Measurements from ENCODE around the gene LETMD1.

Gene LETMD1

GRCh38 chr12:51018956-51019355 is 29.2 kb upstream of the LETMD1 start:
- Mint-ChIP-seq H3K9me3 (no peaks in the 10 kb centered on the region), H3K27me3 (no peaks in the 10 kb centered on the region), H3K4me1 (peaks cover 11 to 39% of the 10 kb centered on the region in 2 donors), H3K4me3 (no peak overlapping the region), H3K27ac (no peak overlapping the region), H3K36me3 (peaks cover 0 to 2% of the 10 kb centered on the region in 2 donors)
- DNase-seq (no peak), ATAC-seq (replicated peaks) (no peak)

- H3K27ac Mint-ChIP-seq, result no peak overlapping the region
- no peak overlapping the region for H3K4me3 Mint-ChIP-seq
- H3K27me3 Mint-ChIP-seq, result no peaks in the 10 kb centered on the region
- no peak for DNase-seq
- H3K4me1 Mint-ChIP-seq, result peaks cover 21 to 48% of the 10 kb centered on the region in 2 donors
- H3K9me3 Mint-ChIP-seq, result no peaks in the 10 kb centered on the region
- ATAC-seq (replicated peaks), result no peak
- H3K36me3 Mint-ChIP-seq, result peaks cover 0 to 9% of the 10 kb centered on the region in 2 donors
Measured at GRCh38 chr12:51019927-51020326, 28.2 kb upstream of the LETMD1 start.

- H3K4me3 Mint-ChIP-seq, result peak overlapping the region in 1 of 2 donors; percentile 6
- ATAC-seq (replicated peaks) (no peak), DNase-seq (no peak)
- H3K36me3 Mint-ChIP-seq, result peaks cover 0 to 9% of the 10 kb centered on the region in 2 donors
- H3K27ac Mint-ChIP-seq, result no peak overlapping the region
- no peaks in the 10 kb centered on the region for H3K27me3 Mint-ChIP-seq
- H3K4me1 Mint-ChIP-seq, result peaks cover 23 to 55% of the 10 kb centered on the region in 2 donors
- no peaks in the 10 kb centered on the region for H3K9me3 Mint-ChIP-seq
Measured at GRCh38 chr12:51020448-51021182, 27.5 kb upstream of the LETMD1 start.

GRCh38 chr12:51021694-51022093 is 26.4 kb upstream of the LETMD1 start:
- H3K27me3 Mint-ChIP-seq, result no peaks in the 10 kb centered on the region
- peaks cover 28 to 56% of the 10 kb centered on the region in 2 donors for H3K4me1 Mint-ChIP-seq
- H3K36me3 Mint-ChIP-seq, result peaks cover 3 to 9% of the 10 kb centered on the region in 2 donors
- no peaks in the 10 kb centered on the region for H3K9me3 Mint-ChIP-seq
- peak overlapping the region; percentile 67 for H3K27ac Mint-ChIP-seq
- peak overlapping the region; percentile 30 to 55 for H3K4me3 Mint-ChIP-seq
- no peak for ATAC-seq (replicated peaks)
- DNase-seq, result no peak

GRCh38 chr12:51023625-51024382 is 24.3 kb upstream of the LETMD1 start:
- Mint-ChIP-seq H3K27ac (peak overlapping the region; percentile 98), H3K9me3 (no peaks in the 10 kb centered on the region), H3K27me3 (peaks cover 0 to 3% of the 10 kb centered on the region in 2 donors), H3K4me3 (peak overlapping the region; percentile 90 to 94), H3K36me3 (peaks cover 3 to 9% of the 10 kb centered on the region in 2 donors), H3K4me1 (peaks cover 31 to 51% of the 10 kb centered on the region in 2 donors)
- ATAC-seq (replicated peaks) (no peak), DNase-seq (no peak)

- Mint-ChIP-seq H3K27me3 (peaks cover 0 to 5% of the 10 kb centered on the region in 2 donors), H3K9me3 (no peaks in the 10 kb centered on the region), H3K4me1 (peaks cover 31 to 49% of the 10 kb centered on the region in 2 donors), H3K4me3 (peak overlapping the region; percentile 90 to 94), H3K27ac (peak overlapping the region; percentile 98), H3K36me3 (peaks cover 3 to 9% of the 10 kb centered on the region in 2 donors)
- no peak for ATAC-seq (replicated peaks)
- DNase-seq, result no peak
Measured at GRCh38 chr12:51025338-51025835, 22.7 kb upstream of the LETMD1 start.

GRCh38 chr12:51025836-51026638 is 22.1 kb upstream of the LETMD1 start, which contains the start of gene SLC11A2:
Gene SLC11A2 (minus strand): TSS chr12:51026384. CDS start chr12:51010728, 15,656 bp downstream.
- peaks cover 29 to 42% of the 10 kb centered on the region in 2 donors for H3K4me1 Mint-ChIP-seq
- peak within 1 kb of the TSS; percentile 90 to 94 for H3K4me3 Mint-ChIP-seq

GRCh38 chr12:51027342-51027835 is 20.7 kb upstream of the LETMD1 start:
- H3K4me1 Mint-ChIP-seq, result peaks cover 24 to 29% of the 10 kb centered on the region in 2 donors
- DNase-seq (no peak), ATAC-seq (replicated peaks) (no peak)
- no peaks in the 10 kb centered on the region for H3K9me3 Mint-ChIP-seq
- peak overlapping the region; percentile 14 to 75 for H3K4me3 Mint-ChIP-seq
- H3K36me3 Mint-ChIP-seq, result peaks cover 3 to 7% of the 10 kb centered on the region in 2 donors
- peaks cover 0 to 5% of the 10 kb centered on the region in 2 donors for H3K27me3 Mint-ChIP-seq
- peak overlapping the region; percentile 43 for H3K27ac Mint-ChIP-seq

More at GRCh38 chr12:51025836-51026638, 22.1 kb upstream of the LETMD1 start, which contains the start of gene SLC11A2:
- peak within 1 kb of the TSS; percentile 98 for H3K27ac Mint-ChIP-seq
- ATAC-seq (replicated peaks), result peak; percentile 91 to 93
- H3K27me3 Mint-ChIP-seq, result peaks cover 0 to 5% of the 10 kb centered on the region in 2 donors
- peaks cover 3 to 9% of the 10 kb centered on the region in 2 donors for H3K36me3 Mint-ChIP-seq
- no peaks in the 10 kb centered on the region for H3K9me3 Mint-ChIP-seq
- peak; percentile 93 for DNase-seq

- ATAC-seq (replicated peaks) (no peak), DNase-seq (no peak)
Measured at GRCh38 chr12:51028126-51028812, 19.9 kb upstream of the LETMD1 start.

GRCh38 chr12:51028813-51029150 is 19.3 kb upstream of the LETMD1 start:
- DNase-seq, result no peak
- peaks cover 19 to 22% of the 10 kb centered on the region in 2 donors for H3K4me1 Mint-ChIP-seq

More at GRCh38 chr12:51028126-51028812, 19.9 kb upstream of the LETMD1 start:
- Mint-ChIP-seq H3K4me1 (peaks cover 24% of the 10 kb centered on the region in 2 donors), H3K9me3 (no peaks in the 10 kb centered on the region), H3K36me3 (peaks cover 3 to 7% of the 10 kb centered on the region in 2 donors), H3K27ac (no peak overlapping the region), H3K4me3 (no peak overlapping the region), H3K27me3 (peaks cover 0 to 5% of the 10 kb centered on the region in 2 donors)

GRCh38 chr12:51033048-51033447 is 15.1 kb upstream of the LETMD1 start:
- H3K4me1 Mint-ChIP-seq, result no peaks in the 10 kb centered on the region
- ATAC-seq (replicated peaks) (no peak), DNase-seq (no peak)
- H3K4me3 Mint-ChIP-seq, result no peak overlapping the region
- H3K27ac Mint-ChIP-seq, result no peak overlapping the region
- H3K27me3 Mint-ChIP-seq, result peaks cover 0 to 5% of the 10 kb centered on the region in 2 donors
- H3K36me3 Mint-ChIP-seq, result no peaks in the 10 kb centered on the region
- no peaks in the 10 kb centered on the region for H3K9me3 Mint-ChIP-seq

More at GRCh38 chr12:51028813-51029150, 19.3 kb upstream of the LETMD1 start:
- Mint-ChIP-seq H3K27me3 (peaks cover 0 to 5% of the 10 kb centered on the region in 2 donors), H3K27ac (no peak overlapping the region), H3K4me3 (no peak overlapping the region), H3K9me3 (no peaks in the 10 kb centered on the region), H3K36me3 (peaks cover 3 to 7% of the 10 kb centered on the region in 2 donors)
- ATAC-seq (replicated peaks), result no peak

- no peak for ATAC-seq (replicated peaks)
- H3K36me3 Mint-ChIP-seq, result no peaks in the 10 kb centered on the region
- DNase-seq, result no peak
- H3K9me3 Mint-ChIP-seq, result no peaks in the 10 kb centered on the region
- H3K4me3 Mint-ChIP-seq, result no peak overlapping the region
- H3K4me1 Mint-ChIP-seq, result no peaks in the 10 kb centered on the region
- peaks cover 0 to 4% of the 10 kb centered on the region in 2 donors for H3K27me3 Mint-ChIP-seq
- no peak overlapping the region for H3K27ac Mint-ChIP-seq
Measured at GRCh38 chr12:51033457-51034089, 14.6 kb upstream of the LETMD1 start.

- no peak for DNase-seq
- no peaks in the 10 kb centered on the region for H3K4me1 Mint-ChIP-seq
- H3K27me3 Mint-ChIP-seq, result no peaks in the 10 kb centered on the region
- ATAC-seq (replicated peaks), result no peak
- H3K4me3 Mint-ChIP-seq, result no peak overlapping the region
- no peak overlapping the region for H3K27ac Mint-ChIP-seq
- no peaks in the 10 kb centered on the region for H3K36me3 Mint-ChIP-seq
- H3K9me3 Mint-ChIP-seq, result no peaks in the 10 kb centered on the region
Measured at GRCh38 chr12:51036279-51036678, 11.8 kb upstream of the LETMD1 start.

All from stimulated activated naive B cell treated with anti-CD40 and anti-IgM and Interleukin-4, amounts not matched to agents 10 μg/mL and 1 μg/mL and 100 μg/mL, for 72 hours (primary cell).